Esophagus (tissue), 2 donors: ENCODE data around the gene MMP26. TPM values are rescaled to one million over a fixed set of nuclear protein-coding genes. Genes with fewer than 3 reads are reported as not detected.

Source experiments
- H3K27ac ChIP-seq, 2 donors: one replicate each; pipeline ENCODE4 v1.5.1; 2013; ENCODE audit warnings: low read depth in 2 of 2, mild to moderate bottlenecking in 2 of 2, inconsistent platforms in 1 of 2, low read length in 1 of 2, moderate library complexity in 1 of 2
- H3K27me3 ChIP-seq, 2 donors: one replicate each; pipeline ENCODE4 v1.6.1; 2013; ENCODE audit warnings: low read length in 2 of 2, control low read depth in 1 of 2, mild to moderate bottlenecking in 1 of 2; ENCODE audit not compliant: insufficient read depth in 2 of 2, control insufficient read depth in 1 of 2
- H3K36me3 ChIP-seq, 2 donors: one replicate each; pipeline ENCODE4 v1.6.1; 2013; ENCODE audit warnings: low read length in 1 of 2; ENCODE audit not compliant: control insufficient read depth in 2 of 2, insufficient read depth in 2 of 2
- H3K4me1 ChIP-seq, 2 donors: one replicate each; pipeline ENCODE4 v1.6.1; 2013; ENCODE audit warnings: low read length in 1 of 2; ENCODE audit not compliant: control insufficient read depth in 2 of 2, insufficient read depth in 2 of 2
- H3K4me3 ChIP-seq, 2 donors: one replicate each; pipeline ENCODE4 v1.5.1; 2013; ENCODE audit warnings: low read length in 2 of 2, mild to moderate bottlenecking in 2 of 2, low read depth in 1 of 2, moderate library complexity in 1 of 2
- H3K9me3 ChIP-seq, 2 donors: one replicate each; pipeline ENCODE4 v1.6.1; 2013; ENCODE audit warnings: mild to moderate bottlenecking in 2 of 2, low read depth in 1 of 2, low read length in 1 of 2, moderate library complexity in 1 of 2; ENCODE audit not compliant: control insufficient read depth in 2 of 2, insufficient read depth in 1 of 2
- WGBS, 2 donors: extraction: QIAGEN DNeasy Blood & Tissue Kit; methylation state at CpG; one replicate each; pipeline ENCODE4 v1.1.7; 2013; 5-methylcytosine and 5-hydroxymethylcytosine counted together
- polyA plus RNA-seq, 2 donors: library from polyadenylated mRNA; stranded (reverse); fragments of 200-250 nt; gene quantifications; one replicate each; pipeline ENCODE4 v1.2.3, GENCODE V29; 2013
- donor health status: healthy with polysubstance abuse.
- donor health status: Bipolar disorder and iron deficiency.

The MMP26 gene
- polyA plus RNA-seq, 2 donors: not detected

DNA sequence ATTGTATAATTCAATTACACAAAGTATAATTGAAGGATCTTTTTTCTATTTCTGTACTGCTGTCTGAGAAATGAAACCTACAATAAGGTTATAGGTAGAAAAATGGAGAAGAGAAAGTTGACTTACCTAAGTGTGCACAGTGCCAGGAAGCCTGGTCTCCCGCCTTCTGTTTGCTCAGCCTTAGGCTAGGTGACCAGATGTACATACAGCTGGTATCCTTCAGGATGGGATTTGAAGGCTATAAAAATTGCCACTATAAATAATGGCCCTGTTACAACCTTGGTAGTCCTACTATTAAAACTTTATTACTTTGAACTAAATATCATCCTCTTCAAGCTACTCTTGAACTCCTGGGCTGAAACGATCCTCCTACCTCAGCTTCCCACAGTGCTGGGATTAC is 26.6 kb upstream of the MMP26 start:
- Histone ChIP-seq H3K27me3 (no peaks in the 10 kb centered on the region), H3K4me1 (no peaks in the 10 kb centered on the region), H3K9me3 (no peaks in the 10 kb centered on the region), H3K27ac (no peak overlapping the region), H3K36me3 (no peaks in the 10 kb centered on the region), H3K4me3 (no peak overlapping the region)
- 70 to 79% methylated on average over 2 of the region's 2 CpGs for WGBS, 2 donors

DNA sequence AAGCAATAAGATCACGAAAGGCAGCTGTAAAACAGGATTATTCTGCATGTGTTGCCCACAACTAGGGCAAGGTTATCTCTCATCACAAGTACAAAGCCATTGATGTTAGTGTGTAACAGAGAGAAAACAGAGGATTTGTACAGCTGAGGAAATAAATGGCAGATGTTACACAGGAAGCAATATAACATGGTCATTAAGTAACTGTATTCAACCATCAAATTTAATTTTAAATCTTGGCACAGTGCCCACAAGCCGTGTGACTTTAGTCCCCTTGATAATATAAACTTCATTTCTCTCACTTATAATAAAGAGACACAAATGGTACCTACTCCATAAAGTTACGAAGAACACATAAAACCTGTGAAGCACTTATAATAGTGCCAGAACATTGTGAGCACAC is 24.2 kb upstream of the MMP26 start:
- Histone ChIP-seq H3K27me3 (no peaks in the 10 kb centered on the region), H3K4me3 (no peak overlapping the region), H3K36me3 (no peaks in the 10 kb centered on the region), H3K27ac (no peak overlapping the region), H3K4me1 (no peaks in the 10 kb centered on the region), H3K9me3 (no peaks in the 10 kb centered on the region)
- WGBS, 2 donors: 43 to 48% methylated on average over 3 of the region's 3 CpGs

DNA sequence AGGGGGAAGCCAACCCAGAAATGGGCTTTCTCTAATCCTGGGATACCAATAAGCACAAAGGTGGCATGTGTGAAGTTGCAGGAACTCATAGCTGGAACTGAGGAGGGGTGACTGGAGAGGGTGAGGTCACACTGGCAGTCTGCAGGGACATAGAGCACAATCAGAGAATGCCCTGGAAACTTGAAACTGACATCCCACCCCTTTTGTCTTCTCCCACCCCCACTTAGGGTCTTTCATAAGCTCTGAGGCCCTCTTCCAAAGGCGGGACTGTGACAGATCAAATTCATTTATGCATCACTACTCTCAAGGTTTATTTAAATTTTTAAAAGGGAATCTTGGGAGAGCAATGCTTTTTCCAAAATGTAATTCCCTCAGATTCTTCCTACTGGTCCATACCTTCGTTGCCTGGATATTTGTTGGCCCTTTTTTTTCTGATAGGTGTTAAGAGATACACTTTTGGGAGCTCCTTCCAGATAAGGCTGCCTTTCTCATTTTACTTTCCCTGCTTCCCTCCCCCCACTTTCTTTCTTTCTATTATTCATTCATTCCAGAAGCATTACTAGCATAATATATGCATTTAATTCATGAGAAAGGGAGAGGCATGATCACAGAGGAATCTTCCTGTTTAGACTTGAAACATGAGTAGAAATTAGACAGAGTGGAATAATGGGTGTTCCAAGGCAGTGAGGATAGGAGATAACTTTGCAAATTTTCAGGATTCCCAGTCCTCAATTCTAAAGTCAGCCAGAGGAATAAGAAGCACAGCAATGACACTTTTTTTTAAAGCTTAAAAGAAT is 21.8 kb upstream of the MMP26 start:
- H3K27ac ChIP-seq: no peak overlapping the region
- H3K4me3 ChIP-seq: no peak overlapping the region
- no peaks in the 10 kb centered on the region for H3K9me3 ChIP-seq
- H3K4me1 ChIP-seq: no peaks in the 10 kb centered on the region
- H3K36me3 ChIP-seq: no peaks in the 10 kb centered on the region
- no peaks in the 10 kb centered on the region for H3K27me3 ChIP-seq
- WGBS, 2 donors: 54 to 64% methylated on average over 2 of the region's 2 CpGs

DNA sequence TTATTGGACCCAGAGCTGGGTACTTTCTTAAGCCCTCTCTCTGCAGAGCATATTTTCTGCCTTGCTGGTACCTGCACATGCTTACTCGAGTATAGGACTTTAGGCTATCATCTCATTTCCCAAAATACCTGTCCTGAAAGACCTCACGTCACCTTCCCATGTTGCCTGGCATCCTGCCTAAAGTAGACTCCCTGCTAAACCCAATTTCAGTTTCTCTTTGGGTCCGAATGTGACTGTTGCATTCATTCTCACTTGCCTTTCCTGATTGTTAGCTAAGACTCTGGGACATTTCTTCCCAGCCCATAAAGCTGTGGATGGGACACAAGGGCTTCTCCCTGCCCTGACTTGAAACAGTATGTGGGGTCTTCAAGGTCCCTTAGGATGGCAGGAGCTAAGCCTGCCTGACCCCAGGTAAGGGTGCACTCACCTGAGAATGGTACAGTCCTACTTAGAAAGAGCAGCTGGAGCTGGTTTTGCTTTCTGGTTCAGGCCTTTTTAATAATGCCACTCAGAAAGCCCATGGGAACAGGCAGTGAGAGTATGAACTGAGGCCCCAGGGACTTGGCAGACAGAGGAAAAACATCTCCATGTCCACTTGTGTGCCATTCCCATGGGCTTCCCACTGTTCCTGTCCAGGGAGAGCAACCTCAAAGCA is 19.8 kb upstream of the MMP26 start:
- Histone ChIP-seq H3K27me3 (no peaks in the 10 kb centered on the region), H3K27ac (no peak overlapping the region), H3K9me3 (no peaks in the 10 kb centered on the region), H3K4me1 (no peaks in the 10 kb centered on the region), H3K36me3 (no peaks in the 10 kb centered on the region), H3K4me3 (no peak overlapping the region)
- WGBS, 2 donors: 74 to 80% methylated on average over 3 of the region's 3 CpGs

DNA sequence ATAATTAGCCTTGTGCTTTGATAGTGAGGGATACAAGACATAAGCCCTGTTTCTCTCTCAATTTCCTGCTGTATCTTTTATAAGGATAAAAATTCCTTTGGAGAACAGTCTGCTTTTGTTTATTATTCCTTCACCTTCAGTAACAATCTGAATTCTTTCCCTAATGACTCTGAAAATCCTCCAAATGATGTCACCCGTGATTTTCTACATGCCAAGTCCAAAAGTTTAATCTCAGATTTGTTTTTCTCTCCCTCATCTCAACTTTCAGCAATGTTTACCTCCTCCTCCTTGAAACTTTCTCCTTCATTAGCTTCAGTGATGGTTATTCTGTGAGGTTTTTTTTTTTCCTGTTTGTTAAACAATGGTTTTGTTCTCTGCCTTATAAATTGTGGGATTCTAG is 9.1 kb upstream of the MMP26 start:
- H3K4me3 ChIP-seq: no peak overlapping the region
- no peaks in the 10 kb centered on the region for H3K36me3 ChIP-seq
- 22 to 28% methylated on average over 1 of the region's 1 CpG for WGBS, 2 donors
- no peak overlapping the region for H3K27ac ChIP-seq
- no peaks in the 10 kb centered on the region for H3K4me1 ChIP-seq
- H3K27me3 ChIP-seq: no peaks in the 10 kb centered on the region
- H3K9me3 ChIP-seq: no peaks in the 10 kb centered on the region

DNA sequence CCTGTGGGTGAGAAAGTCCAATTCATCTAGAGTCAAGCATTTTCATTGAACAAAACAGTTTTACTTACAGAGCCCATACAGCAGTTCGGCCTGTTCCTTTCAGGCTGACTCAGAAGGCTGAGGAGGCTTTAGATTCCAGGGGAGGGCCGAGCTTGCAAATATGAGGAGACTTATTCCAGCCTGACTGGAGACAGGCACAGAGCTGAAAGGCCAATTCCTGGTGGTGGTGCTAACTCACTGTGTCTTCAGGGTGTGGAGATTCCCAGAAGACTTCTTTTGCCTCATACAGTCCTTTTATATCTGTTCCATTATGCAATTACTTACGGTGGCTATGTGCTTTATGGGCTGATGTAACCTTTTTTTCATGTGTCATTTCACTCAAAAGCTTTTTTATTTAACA is 7.0 kb upstream of the MMP26 start, which contains the start of gene OR51E2:
Gene OR51E2 (minus strand): TSS at position 269 of the 400 bp plus-strand sequence. CDS start 15,142 bp downstream, outside the sequence.
- Histone ChIP-seq H3K36me3 (no peaks in the 10 kb centered on the region), H3K27me3 (no peaks in the 10 kb centered on the region), H3K27ac (no peak within 1 kb of the TSS), H3K9me3 (no peaks in the 10 kb centered on the region), H3K4me3 (no peak within 1 kb of the TSS), H3K4me1 (no peaks in the 10 kb centered on the region)
- 70 to 71% methylated on average over 3 of the region's 3 CpGs for WGBS, 2 donors

DNA sequence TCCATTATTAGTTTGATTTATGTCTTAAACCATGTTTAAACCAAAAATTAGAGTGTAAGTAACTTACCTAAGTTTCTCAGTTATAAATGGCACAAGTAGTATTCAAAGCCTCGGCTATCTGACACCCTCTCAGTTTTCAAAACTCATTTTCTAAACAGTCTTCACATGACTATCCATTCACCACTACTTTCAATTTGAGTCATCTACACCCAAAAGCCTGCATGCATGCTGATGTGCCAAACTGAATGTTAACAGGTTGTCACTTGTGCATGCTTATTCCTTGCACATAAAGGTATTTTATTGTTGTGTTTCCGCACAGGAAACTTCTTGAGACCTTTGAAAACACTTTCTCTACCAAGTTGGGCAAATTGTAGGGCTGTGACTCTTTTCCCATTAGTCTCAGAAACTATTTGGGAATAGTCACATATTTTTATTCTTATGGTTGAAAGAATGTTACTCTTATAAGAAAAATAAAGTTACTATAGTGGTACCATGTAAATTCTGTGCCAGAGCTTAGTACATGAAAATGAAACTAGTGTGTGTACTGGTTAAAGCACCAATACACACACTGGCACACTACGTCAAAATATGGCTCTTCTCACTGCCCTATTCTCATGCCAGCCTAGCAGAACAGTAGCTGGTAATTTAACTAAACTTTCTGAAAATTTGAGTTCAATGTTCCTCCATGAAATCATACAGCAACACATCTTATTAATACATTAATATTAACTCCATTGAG is 4.7 kb upstream of the MMP26 start:
- WGBS, 2 donors: 77 to 80% methylated on average over 3 of the region's 3 CpGs
- no peaks in the 10 kb centered on the region for H3K4me1 ChIP-seq
- H3K36me3 ChIP-seq: no peaks in the 10 kb centered on the region
- H3K27me3 ChIP-seq: no peaks in the 10 kb centered on the region
- no peak overlapping the region for H3K27ac ChIP-seq
- no peak overlapping the region for H3K4me3 ChIP-seq
- H3K9me3 ChIP-seq: no peaks in the 10 kb centered on the region

DNA sequence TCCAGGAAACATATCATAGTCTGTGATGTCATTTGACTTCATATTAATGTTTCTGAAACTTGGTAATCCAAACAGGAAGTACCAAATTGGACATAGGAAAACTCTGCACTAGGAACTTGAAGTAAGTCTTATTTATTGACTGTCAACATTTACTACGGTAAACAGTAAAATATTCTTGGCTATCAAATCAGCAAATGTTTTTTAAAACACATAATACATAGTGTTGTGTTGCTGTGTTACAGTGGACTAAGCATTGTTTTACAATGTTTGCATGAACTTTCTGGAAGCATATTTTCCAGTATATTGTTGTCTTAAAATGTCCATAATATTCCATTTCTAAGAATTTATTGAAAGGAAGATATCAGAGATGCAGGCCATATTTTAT is 4.2 kb upstream of the MMP26 start:
- no peaks in the 10 kb centered on the region for H3K36me3 ChIP-seq
- H3K27ac ChIP-seq: no peak overlapping the region
- no peaks in the 10 kb centered on the region for H3K27me3 ChIP-seq
- no peaks in the 10 kb centered on the region for H3K9me3 ChIP-seq
- WGBS, 2 donors: 75 to 79% methylated on average over 1 of the region's 1 CpG
- no peaks in the 10 kb centered on the region for H3K4me1 ChIP-seq
- H3K4me3 ChIP-seq: no peak overlapping the region

DNA sequence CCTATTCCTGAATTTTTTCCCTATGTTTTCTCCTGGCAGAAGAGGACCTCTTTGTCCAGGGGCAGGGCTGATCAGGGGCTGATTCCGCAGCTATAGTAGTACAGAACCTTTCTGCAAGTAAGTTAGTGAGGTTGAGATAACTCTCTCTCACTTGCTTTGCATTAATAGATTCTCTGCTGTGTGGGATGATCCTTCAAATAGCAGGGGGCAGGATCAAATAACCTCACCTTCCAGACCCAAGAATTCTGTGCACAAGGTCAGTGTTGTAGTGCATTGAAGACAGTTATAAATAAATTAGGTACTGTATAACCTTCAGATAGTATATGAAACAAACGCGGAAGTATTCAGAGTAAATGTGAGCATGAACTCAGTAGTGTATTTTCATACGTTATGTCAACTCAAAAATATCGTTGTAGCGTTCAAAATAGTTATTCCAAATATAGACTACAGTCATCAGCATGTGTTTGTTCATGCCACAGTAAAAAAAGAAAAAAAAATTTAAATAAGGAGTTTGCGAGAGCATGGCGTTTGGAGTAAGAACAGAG is 278 bp downstream of the MMP26 start:
- no peaks in the 10 kb centered on the region for H3K4me1 ChIP-seq
- no peaks in the 10 kb centered on the region for H3K9me3 ChIP-seq
- no peaks in the 10 kb centered on the region for H3K36me3 ChIP-seq
- no peak overlapping the region for H3K4me3 ChIP-seq
- WGBS, 2 donors: 72 to 74% methylated on average over 8 of the region's 8 CpGs
- H3K27me3 ChIP-seq: no peaks in the 10 kb centered on the region
- no peak overlapping the region for H3K27ac ChIP-seq
